ENCODE results near the gene PPOX. TPM values are rescaled to one million over a fixed set of nuclear protein-coding genes. Genes with fewer than 3 reads are reported as not detected.

PPOX gene
- total RNA-seq, 1 experiment from 2014 or later: 23.1 TPM

DNA sequence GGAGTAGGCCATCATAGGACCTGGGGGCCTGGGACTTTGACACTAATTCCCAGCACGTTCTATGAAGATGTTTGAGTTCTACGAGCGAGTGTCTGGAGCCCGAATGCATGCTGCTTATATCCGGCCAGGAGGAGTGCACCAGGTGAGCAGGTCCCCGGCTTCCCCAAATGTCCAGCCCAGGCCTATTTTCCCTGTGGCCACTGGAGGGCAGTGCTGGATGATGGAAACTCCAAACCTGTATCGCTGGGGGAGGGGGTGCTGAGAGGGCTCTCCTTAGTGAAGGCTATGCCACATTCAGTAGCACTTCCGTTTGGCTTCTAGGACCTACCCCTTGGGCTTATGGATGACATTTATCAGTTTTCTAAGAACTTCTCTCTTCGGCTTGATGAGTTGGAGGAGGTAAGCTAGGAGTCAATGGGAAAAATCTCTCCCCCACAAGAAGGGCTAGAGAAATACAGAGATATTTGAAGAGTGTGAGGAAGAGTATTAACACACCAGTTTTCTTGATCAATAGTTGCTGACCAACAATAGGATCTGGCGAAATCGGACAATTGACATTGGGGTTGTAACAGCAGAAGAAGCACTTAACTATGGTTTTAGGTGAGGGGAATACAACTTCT is 43.7 kb downstream of the PPOX start:
- intact Hi-C loops (cut with micrococcal nuclease; ENCODE audit: unreplicated experiment): loop anchor here (5.0 kb wide), 2 partner anchors 172 to 527 kb away; no protein-coding TSS in a partner anchor
- POLR2A ChIA-PET (ENCODE audit: unreplicated experiment): no interaction called here
- Histone ChIP-seq H3K4me1 (replicated peaks; ENCODE audit: insufficient read depth) (no peaks in the 10 kb centered on the region), H3K27me3 (ENCODE audit: insufficient read depth, low read depth) (no peaks in the 10 kb centered on the region), H3K4me3 (no peak overlapping the region), H3K9me2 (ENCODE audit: insufficient read depth) (no peaks in the 10 kb centered on the region), H3F3A (ENCODE audit: insufficient read depth, low read depth) (peaks cover 10% of the 10 kb centered on the region; the same call in 1 of the 2 replicates), H3K79me2 (ENCODE audit: low read depth) (0 out of 2 replicates have a peak, but pooled peaks cover 4% of the 10 kb centered on the region), H3K9me3 (ENCODE audit: insufficient read depth, low read depth) (no peaks in the 10 kb centered on the region), H4K20me1 (ENCODE audit: insufficient read depth) (no peaks in the 10 kb centered on the region; the same call in 1 of the 2 replicates), H3K36me3 (ENCODE audit: low read depth) (peaks cover 40% of the 10 kb centered on the region), H3K4me2 (no peak overlapping the region), H3K27ac (no peak overlapping the region), H2AFZ (no peak overlapping the region)
- CTCF ChIA-PET: no interaction called here
- peak; percentile 43 to 79 for DNase-seq
- no TSS peak for BruUV-seq (replicated peaks)
- TF ChIP-seq, protein P1, sequence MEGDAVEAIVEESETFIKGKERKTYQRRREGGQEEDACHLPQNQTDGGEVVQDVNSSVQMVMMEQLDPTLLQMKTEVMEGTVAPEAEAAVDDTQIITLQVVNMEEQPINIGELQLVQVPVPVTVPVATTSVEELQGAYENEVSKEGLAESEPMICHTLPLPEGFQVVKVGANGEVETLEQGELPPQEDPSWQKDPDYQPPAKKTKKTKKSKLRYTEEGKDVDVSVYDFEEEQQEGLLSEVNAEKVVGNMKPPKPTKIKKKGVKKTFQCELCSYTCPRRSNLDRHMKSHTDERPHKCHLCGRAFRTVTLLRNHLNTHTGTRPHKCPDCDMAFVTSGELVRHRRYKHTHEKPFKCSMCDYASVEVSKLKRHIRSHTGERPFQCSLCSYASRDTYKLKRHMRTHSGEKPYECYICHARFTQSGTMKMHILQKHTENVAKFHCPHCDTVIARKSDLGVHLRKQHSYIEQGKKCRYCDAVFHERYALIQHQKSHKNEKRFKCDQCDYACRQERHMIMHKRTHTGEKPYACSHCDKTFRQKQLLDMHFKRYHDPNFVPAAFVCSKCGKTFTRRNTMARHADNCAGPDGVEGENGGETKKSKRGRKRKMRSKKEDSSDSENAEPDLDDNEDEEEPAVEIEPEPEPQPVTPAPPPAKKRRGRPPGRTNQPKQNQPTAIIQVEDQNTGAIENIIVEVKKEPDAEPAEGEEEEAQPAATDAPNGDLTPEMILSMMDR (conservative IDR thresholded peaks at IDR 0.05): peak; percentile 94
- no peak for TF ChIP-seq EZH2 (IDR thresholded peaks at IDR 0.05; ENCODE audit: low read depth)

DNA sequence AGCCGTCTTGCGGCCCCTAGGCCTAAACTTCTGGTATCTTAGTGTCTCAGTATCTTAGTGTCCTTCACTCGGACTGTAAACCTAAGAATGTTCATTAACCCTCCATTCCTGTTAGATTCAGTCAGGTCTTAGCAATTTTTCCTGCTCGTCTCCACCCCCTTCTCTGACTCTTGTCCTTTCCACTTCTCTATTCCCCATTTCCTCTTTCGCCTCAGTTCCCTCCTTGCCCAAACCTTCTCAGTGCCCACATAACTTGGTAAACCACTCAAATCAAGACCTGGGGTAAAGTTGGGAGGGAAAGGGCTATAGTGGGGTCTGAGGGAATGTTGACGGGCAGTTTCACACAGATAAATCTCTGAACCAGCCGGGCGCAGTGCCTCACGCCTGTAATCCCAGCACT is 48.1 kb downstream of the PPOX start:
- CTCF ChIA-PET: no interaction called here
- intact Hi-C loops (cut with micrococcal nuclease; ENCODE audit: unreplicated experiment): loop anchor here (5.0 kb wide), 2 partner anchors 168 to 523 kb away; no protein-coding TSS in a partner anchor
- peaks cover 7% of the 10 kb centered on the region; the same call in 1 of the 2 replicates for H3K4me1 ChIP-seq (replicated peaks; ENCODE audit: insufficient read depth)

DNA sequence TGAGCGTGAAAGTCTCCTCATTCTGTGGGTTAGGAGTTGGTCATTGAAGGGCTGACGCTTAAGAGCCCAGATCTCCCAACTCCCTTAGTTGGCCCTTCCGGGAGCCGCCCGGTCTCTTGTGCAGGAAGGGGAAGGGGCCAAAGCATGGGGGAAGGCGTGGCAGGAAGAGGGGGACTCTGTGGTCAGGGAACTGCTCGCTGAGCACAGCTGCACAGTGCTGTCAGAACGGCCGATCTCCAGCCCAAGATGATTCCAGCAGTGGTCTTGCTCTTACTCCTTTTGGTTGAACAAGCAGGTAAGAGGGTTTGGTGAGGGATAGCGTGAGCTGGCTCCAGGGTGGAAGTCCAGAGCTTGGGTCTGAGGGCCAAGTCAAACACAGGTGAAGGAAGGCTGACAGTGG is 48.9 kb downstream of the PPOX start, which contains the start of gene FCER1G:
Gene FCER1G (plus strand): TSS at position 220 of the 400 bp plus-strand sequence. CDS start 27 bp downstream, at position 247.
- BruUV-seq (replicated peaks): no TSS peak
- intact Hi-C loops (cut with micrococcal nuclease; ENCODE audit: unreplicated experiment): no loop called here
- Histone ChIP-seq H3F3A (ENCODE audit: insufficient read depth, low read depth) (peaks cover 5% of the 10 kb centered on the region; the same call in 1 of the 2 replicates), H3K27me3 (ENCODE audit: insufficient read depth, low read depth) (no peaks in the 10 kb centered on the region), H4K20me1 (ENCODE audit: insufficient read depth) (no peaks in the 10 kb centered on the region), H3K9me3 (ENCODE audit: insufficient read depth, low read depth) (no peaks in the 10 kb centered on the region), H3K36me3 (ENCODE audit: low read depth) (peaks cover 20% of the 10 kb centered on the region), H3K9me2 (ENCODE audit: insufficient read depth) (no peaks in the 10 kb centered on the region), H3K4me1 (replicated peaks; ENCODE audit: insufficient read depth) (peaks cover 7% of the 10 kb centered on the region; the same call in 1 of the 2 replicates), H3K27ac (no peak within 1 kb of the TSS), H3K4me2 (no peak within 1 kb of the TSS), H2AFZ (no peak within 1 kb of the TSS), H3K4me3 (no peak within 1 kb of the TSS), H3K79me2 (ENCODE audit: low read depth) (no peaks in the 10 kb centered on the region)
- no peak for DNase-seq
- POLR2A ChIA-PET (ENCODE audit: unreplicated experiment): interaction anchor here (0.5 to 0.6 kb wide), 2 partner anchors 1405 to 1953 kb away, joined by 3 to 7 read pairs; no protein-coding TSS in a partner anchor
- CTCF ChIA-PET: no interaction called here
- TF ChIP-seq, protein P1 (conservative IDR thresholded peaks at IDR 0.05): no peak
- no peak for TF ChIP-seq EZH2 (IDR thresholded peaks at IDR 0.05; ENCODE audit: low read depth)

More for the DNA sequence above, 48.1 kb downstream of the PPOX start:
- Histone ChIP-seq H3K4me2 (no peak overlapping the region), H3K9me3 (ENCODE audit: insufficient read depth, low read depth) (no peaks in the 10 kb centered on the region), H2AFZ (no peak overlapping the region), H3K36me3 (ENCODE audit: low read depth) (peaks cover 23% of the 10 kb centered on the region), H3K79me2 (ENCODE audit: low read depth) (no peaks in the 10 kb centered on the region), H3F3A (ENCODE audit: insufficient read depth, low read depth) (peaks cover 7% of the 10 kb centered on the region; the same call in 1 of the 2 replicates), H3K9me2 (ENCODE audit: insufficient read depth) (no peaks in the 10 kb centered on the region), H3K4me3 (no peak overlapping the region), H3K27me3 (ENCODE audit: insufficient read depth, low read depth) (no peaks in the 10 kb centered on the region), H4K20me1 (ENCODE audit: insufficient read depth) (no peaks in the 10 kb centered on the region), H3K27ac (no peak overlapping the region)
- DNase-seq: no peak
- BruUV-seq (replicated peaks): no TSS peak
- TF ChIP-seq EZH2 (IDR thresholded peaks at IDR 0.05; ENCODE audit: low read depth): no peak
- TF ChIP-seq, protein P1 (conservative IDR thresholded peaks at IDR 0.05): no peak
- POLR2A ChIA-PET (ENCODE audit: unreplicated experiment): no interaction called here
